ENCODE measurements around the gene RAB31.
"Not testable (repeated sequence)": the region's sequence is repeated elsewhere in the genome, so short reads cannot be mapped to it uniquely, and the experiment has no call there.

Gene RAB31

GRCh38 chr18:9898792-9899549 lies 190.9 kb downstream of the RAB31 start:
- no peak for DNase-seq

- not testable (repeated sequence) for DNase-seq
Measured at GRCh38 chr18:9899550-9899930, 191.4 kb downstream of the RAB31 start.

GRCh38 chr18:9900699-9901098 lies 192.6 kb downstream of the RAB31 start:
- DNase-seq: no peak

DNA sequence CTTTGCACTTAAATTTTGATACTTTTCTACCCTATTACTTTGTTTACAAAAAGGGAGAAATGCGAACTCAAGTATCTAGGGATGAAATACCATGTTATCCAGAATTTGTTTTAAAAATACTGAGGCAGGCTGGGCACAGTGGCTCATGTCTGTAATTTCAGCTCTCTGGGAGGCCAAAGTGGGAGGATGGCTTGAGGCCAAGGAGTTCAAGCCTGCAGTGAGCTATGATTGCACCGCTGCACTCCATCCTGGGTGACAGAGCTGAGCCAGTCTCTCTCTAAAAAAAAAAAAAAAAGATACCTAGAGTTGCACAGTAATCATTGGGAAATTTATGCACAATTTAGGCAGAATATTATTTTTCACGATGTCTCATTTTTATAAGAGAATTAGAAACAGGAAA lies 193.3 kb downstream of the RAB31 start:
- DNase-seq: no peak

DNA sequence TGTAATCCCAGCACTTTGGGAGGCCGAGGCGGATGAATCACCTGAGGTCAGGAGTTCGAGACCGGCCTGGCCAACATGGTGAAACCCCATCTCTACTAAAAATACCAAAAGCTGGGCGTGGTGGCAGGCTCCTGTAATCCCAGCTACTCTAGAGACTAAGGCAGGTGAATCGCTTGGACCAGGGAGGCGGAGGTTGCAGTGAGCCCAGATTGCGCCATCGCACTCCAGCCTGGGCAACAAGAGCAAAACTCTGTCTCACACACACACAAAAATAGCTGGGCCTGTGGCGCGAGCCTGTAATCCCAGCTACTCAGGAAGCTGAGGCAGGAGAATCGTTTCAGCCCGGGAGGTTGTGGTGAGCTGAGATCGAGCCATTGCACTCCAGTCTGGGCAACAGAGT lies 194.2 kb downstream of the RAB31 start:
- not testable (repeated sequence) for DNase-seq

DNA sequence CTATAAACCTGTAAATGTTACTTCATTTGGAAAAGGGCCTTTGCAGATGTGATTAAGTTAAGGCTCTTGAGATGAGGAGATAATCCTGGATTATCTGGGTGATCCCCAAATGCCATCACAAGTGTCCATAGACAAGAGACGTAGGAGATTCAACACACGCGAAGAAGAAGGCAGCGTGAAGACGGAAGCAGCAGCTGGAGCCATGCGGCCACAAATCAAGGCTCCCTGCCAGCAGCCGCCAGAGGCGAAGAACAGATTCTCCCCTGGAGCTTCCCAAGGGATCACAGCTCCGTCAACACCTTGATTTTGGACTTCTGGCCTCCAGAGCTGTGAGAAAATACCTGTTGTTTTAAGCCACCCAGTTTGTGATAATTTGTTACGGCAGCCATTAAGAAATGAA lies 194.7 kb downstream of the RAB31 start:
- DNase-seq: no peak

DNA sequence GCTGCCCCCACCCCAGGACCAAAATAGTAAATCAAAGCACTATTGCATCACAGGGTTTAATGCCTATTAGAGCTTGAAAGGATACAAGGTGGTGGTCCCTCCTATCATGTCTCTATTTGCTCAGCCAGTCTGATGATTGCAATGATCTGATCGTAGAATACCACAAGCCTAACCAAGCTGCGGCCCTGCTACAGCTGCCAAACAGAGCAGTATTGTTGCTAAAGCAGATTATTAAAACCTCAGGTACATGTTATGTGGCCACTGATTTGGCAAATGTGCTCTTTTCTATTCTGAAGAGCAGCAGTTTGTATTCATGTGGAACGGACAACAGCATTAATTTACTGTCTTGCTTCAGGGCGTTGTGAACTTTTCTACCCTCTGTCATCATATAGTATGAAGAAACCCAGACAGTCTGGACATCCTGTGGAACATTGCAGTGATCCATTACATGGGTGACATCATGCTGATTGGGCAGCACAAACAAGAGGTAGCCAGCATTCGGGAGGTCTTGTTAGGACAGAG lies 197.4 kb downstream of the RAB31 start:
- DNase-seq: no peak

GRCh38 chr18:9906481-9906880 lies 198.4 kb downstream of the RAB31 start:
- DNase-seq: no peak

DNA sequence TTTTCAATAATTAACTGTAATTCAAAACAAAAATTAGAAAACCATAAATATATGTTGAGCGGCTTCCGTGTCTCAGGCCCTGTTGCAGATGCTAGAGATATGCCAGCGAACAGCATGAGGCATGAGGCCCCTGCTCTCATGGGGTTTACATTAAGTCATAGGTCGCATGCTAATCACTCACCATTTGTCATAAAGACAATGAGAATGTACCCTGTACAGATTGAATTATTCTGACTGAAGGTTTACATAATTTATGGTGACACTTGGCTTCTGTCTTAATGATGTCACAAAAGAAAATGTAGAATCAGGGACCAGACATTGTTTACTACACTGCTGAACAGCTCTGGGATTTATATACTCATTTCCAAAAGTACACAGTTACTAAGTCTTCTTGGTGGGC lies 199.8 kb downstream of the RAB31 start:
- DNase-seq: no peak

GRCh38 chr18:9910071-9910470 lies 202.0 kb downstream of the RAB31 start:
- DNase-seq: no peak

GRCh38 chr18:9910661-9911060 lies 202.6 kb downstream of the RAB31 start:
- no peak for DNase-seq

DNA sequence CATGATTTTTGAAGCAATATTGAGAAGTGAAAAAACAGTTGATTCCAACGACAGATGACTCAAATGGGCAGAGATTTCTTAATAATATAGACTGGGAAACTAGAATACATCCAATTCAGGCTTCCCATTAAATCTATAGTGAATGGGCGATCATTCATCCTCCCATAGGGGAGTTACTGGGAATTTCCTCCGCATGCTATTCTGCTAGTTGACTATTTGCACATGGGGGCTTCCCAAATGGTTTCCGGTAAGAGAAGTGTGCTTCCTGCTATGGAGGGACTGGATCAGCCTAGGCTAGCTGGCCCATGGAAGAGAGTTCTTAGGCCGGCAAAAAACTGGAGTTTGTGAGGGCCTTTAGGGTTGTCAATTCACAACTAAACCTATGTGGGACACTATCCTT lies 203.1 kb downstream of the RAB31 start:
- no peak for DNase-seq

All from NCI-H1694 treated with DMSO at 0.1 percent for 48 hours (cell line).